ENCODE results near the gene B3GNT9. TPM values are rescaled to one million over a fixed set of nuclear protein-coding genes. Genes with fewer than 3 reads are reported as not detected.

The B3GNT9 gene
- polyA plus RNA-seq, 1 of the 3 experiments (the other 2 are of a cell fraction), result 9.9 TPM

DNA sequence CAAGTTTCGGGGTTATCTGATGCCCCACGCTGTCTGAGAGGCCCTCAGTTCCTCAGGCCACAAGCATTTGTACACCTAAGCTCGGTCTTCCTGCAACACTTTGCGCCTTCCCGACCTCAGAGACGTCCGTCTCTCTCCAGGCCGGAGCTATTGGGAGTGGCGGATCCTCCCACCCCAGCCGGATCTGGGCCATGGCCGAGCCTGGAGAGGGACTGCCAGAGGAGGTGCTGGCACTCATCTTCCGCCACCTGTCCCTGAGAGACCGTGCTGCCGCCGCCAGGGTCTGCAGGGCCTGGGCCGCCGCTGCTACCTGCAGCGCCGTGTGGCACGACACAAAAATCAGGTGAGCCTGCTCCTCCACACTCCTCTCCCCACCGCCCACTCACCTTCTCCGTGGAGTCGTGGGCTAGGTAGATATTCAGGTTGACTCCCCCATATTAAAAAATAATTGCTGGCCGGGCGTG, 10.8 kb upstream of the B3GNT9 start (continued):
- TF ChIP-seq, protein P1, sequence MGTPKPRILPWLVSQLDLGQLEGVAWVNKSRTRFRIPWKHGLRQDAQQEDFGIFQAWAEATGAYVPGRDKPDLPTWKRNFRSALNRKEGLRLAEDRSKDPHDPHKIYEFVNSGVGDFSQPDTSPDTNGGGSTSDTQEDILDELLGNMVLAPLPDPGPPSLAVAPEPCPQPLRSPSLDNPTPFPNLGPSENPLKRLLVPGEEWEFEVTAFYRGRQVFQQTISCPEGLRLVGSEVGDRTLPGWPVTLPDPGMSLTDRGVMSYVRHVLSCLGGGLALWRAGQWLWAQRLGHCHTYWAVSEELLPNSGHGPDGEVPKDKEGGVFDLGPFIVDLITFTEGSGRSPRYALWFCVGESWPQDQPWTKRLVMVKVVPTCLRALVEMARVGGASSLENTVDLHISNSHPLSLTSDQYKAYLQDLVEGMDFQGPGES (IDR thresholded peaks at IDR 0.05; ENCODE audit: low read depth, low read length), result no peak
- no peak for TF ChIP-seq CTCF (IDR thresholded peaks at IDR 0.05)
- TF ChIP-seq TAF1 (IDR thresholded peaks at IDR 0.05; ENCODE audit: borderline replicate concordance, low read depth, low read length), result no peak
- TF ChIP-seq SIN3A (IDR thresholded peaks at IDR 0.05; ENCODE audit: borderline replicate concordance, low read depth, low read length), result no peak

- H3K4me1 ChIP-seq (ENCODE audit: control insufficient read depth in 1 of 2, insufficient read depth in 2 of 2, low read depth in 1 of 2, low read length in 1 of 2), result peaks cover 4 to 27% of the 10 kb centered on the region in 2 experiments; a peak in 1 of 4 replicates
- peak; percentile 61 for DNase-seq
- peak overlapping the region; percentile 79 for H3K9ac ChIP-seq
- ChIA-PET POLR2A (interaction anchor here (0.8 kb wide), 1 partner anchor 331 kb away, joined by 3 read pairs; no protein-coding TSS in a partner anchor), CTCF (interaction anchor here (1.2 to 14.2 kb wide), 11 partner anchors 11 to 752 kb away, joined by 3 to 470 read pairs (median 6); partner anchors contain the start of genes CBFB, CES4A and NOL3)
- H3K79me2 ChIP-seq (ENCODE audit: insufficient read depth), result no peaks in the 10 kb centered on the region
- H3K9me2 ChIP-seq, result no peaks in the 10 kb centered on the region
- peaks cover 26% of the 10 kb centered on the region for H4K20me1 ChIP-seq (ENCODE audit: insufficient read depth)
- no peaks in the 10 kb centered on the region for H3K27me3 ChIP-seq (ENCODE audit: insufficient read depth)
- H3K4me2 ChIP-seq, result peak overlapping the region; percentile 88
- WGBS (ENCODE audit: low lambda C conversion rate), result 12% methylated on average over 19 of the region's 34 CpGs
- peaks cover 0 to 3% of the 10 kb centered on the region in 2 experiments for H3K36me3 ChIP-seq (replicated peaks in 1 of 2; ENCODE audit: control insufficient read depth in 1 of 2, insufficient read depth in 2 of 2, low read length in 1 of 2)
- H3K9me3 ChIP-seq, result no peaks in the 10 kb centered on the region
- peaks cover 14% of the 10 kb centered on the region for H3F3A ChIP-seq (replicated peaks; ENCODE audit: insufficient read depth)
- H2AFZ ChIP-seq (ENCODE audit: low read depth), result peak overlapping the region; percentile 89; the same call in 1 of the 2 replicates
- peak overlapping the region; percentile 93 to 96 for H3K4me3 ChIP-seq (ENCODE audit: low read depth in 2 of 2, low read length in 1 of 2)
- peak overlapping the region; percentile 56 to 60; a peak in 3 of 4 replicates for H3K27ac ChIP-seq (ENCODE audit: low read depth in 2 of 2, low read length in 1 of 2)
- TF ChIP-seq NFIC (IDR thresholded peaks at IDR 0.05; ENCODE audit: borderline replicate concordance) (no peak), MXI1 (IDR thresholded peaks at IDR 0.05; ENCODE audit: low read depth, low read length) (no peak), YY1 (IDR thresholded peaks at IDR 0.05; ENCODE audit: low read depth) (no peak), ELF1 (IDR thresholded peaks at IDR 0.05) (no peak), REST (IDR thresholded peaks at IDR 0.05; ENCODE audit: low read depth, low read length) (no peak), TAF1 (IDR thresholded peaks at IDR 0.05; ENCODE audit: borderline replicate concordance, low read depth, low read length) (no peak), JUND (IDR thresholded peaks at IDR 0.05) (no peak), FOXM1 (IDR thresholded peaks at IDR 0.05; ENCODE audit: low read depth) (no peak), RFX5 (IDR thresholded peaks at IDR 0.05; ENCODE audit: low read length) (no peak)
Observed at GRCh38 chr16:67158637-67159600, 8.1 kb upstream of the B3GNT9 start.

All from SK-N-SH (cell line).